Ovary (tissue), 9 donors: ENCODE measurements around the gene GPR78. TPM values are rescaled to one million over a fixed set of nuclear protein-coding genes. Genes with fewer than 3 reads are reported as not detected.

ENCODE experiments used
- DNase-seq, 5 donors: peaks; one replicate each; pipeline ENCODE4 v3.0.0-alpha.2; 2019 to 2020
- H3K27ac ChIP-seq, 2 donors: fragments of 200-600 bp; one replicate each; pipeline versions ENCODE4 v1.5.1 to v1.8.0; 2019 to 2022
- H3K27me3 ChIP-seq: fragments of 200-600 bp; one replicate; pipeline ENCODE4 v1.8.0; 2022
- H3K36me3 ChIP-seq: fragments of 200-600 bp; sonication (generic); one replicate; pipeline ENCODE4 v1.5.1; 2019
- H3K4me1 ChIP-seq: one replicate; pipeline ENCODE4 v1.8.1; 2013; ENCODE audit warnings: mild to moderate bottlenecking, moderate library complexity; ENCODE audit not compliant: insufficient read depth
- H3K4me3 ChIP-seq: fragments of 200-600 bp; sonication (generic); one replicate; pipeline ENCODE4 v1.5.1; 2017
- H3K9me3 ChIP-seq, 2 donors: fragments of 200-600 bp in 1 of 2; sonication (generic) in 1 of 2; one replicate each; pipeline versions ENCODE4 v1.5.1 to v1.8.1; 2013 to 2019; ENCODE audit warnings: mild to moderate bottlenecking in 1 of 2, moderate library complexity in 1 of 2
- EP300 ChIP-seq: sonication (generic); formaldehyde crosslinking; IDR thresholded peaks from one replicate; pipeline ENCODE4 v1.6.1; 2017; ENCODE audit warnings: antibody characterized with exemption
- POLR2A ChIP-seq: fragments of 450-650 bp; IDR thresholded peaks from one replicate; pipeline ENCODE4 v1.6.1; 2017; ENCODE audit warnings: antibody characterized with exemption, mild to moderate bottlenecking, moderate library complexity
- WGBS, 3 donors: extraction: QIAGEN DNeasy Blood & Tissue Kit in 1 of 3; methylation state at CpG; one replicate each; pipeline versions ENCODE4 v1.1.5 to v1.1.7; 2013 to 2017; 5-methylcytosine and 5-hydroxymethylcytosine counted together
- intact Hi-C, 4 donors: fragments of 100-400 bp; cut with DNase I; formaldehyde crosslinking; loops; one replicate each; pipeline versions ENCODE4 v1.11.0 to v1.15.1; 2022 to 2023
- polyA plus RNA-seq, 2 donors: library from polyadenylated mRNA; stranded (reverse); fragments of 200-250 nt in 1 of 2; fragments of 350-450 nt in 1 of 2; fragmentation: Illumina TruSeq in 1 of 2; extraction: RNeasy Lipid Tissue Mini Kit (QIAGEN cat#74804) in 1 of 2; gene quantifications; one replicate each; pipeline ENCODE4 v1.2.3, GENCODE V29; 2013 to 2014
- total RNA-seq, 7 donors: library from RNA; depleted of rRNA in 2 of 7; stranded (reverse); fragments of >200 nt in 2 of 7; fragmentation: NEBNext Ultra II Directional in 3 of 7; extraction: Animal tissue kit (Norgen Biotek cat#: 25700) in 3 of 7; gene quantifications; one replicate each; pipeline versions ENCODE4 v1.1.0 to v1.2.4, GENCODE V29; 2016 to 2023
- TF ChIP-seq, protein P1 (sequence below), 3 donors: fragments of 450-650 bp in 2 of 3; fragments of 200-600 bp in 1 of 3; IDR thresholded peaks; one replicate each; pipeline versions ENCODE4 v1.5.1 to v1.8.0; 2016 to 2022; ENCODE audit warnings: antibody characterized with exemption in 3 of 3, mild to moderate bottlenecking in 1 of 3
- donor health status: DM: no; HTN: no; CAD: no; lungs with moderate emphysema.
- donor health status: DM: no; HTN: no; CAD: no.
- donor health status: Bipolar disorder and iron deficiency.
- donor health status: DM: yes; HTN: yes; CAD: no.
- donor health status: DM: no; HTN: no; CAD: no.
- donor health status: DM: yes; HTN: yes; CAD: no.

Gene GPR78
- total and polyA plus RNA-seq, 9 donors = 1.0 to 14.7 (median 5.4) TPM

DNA sequence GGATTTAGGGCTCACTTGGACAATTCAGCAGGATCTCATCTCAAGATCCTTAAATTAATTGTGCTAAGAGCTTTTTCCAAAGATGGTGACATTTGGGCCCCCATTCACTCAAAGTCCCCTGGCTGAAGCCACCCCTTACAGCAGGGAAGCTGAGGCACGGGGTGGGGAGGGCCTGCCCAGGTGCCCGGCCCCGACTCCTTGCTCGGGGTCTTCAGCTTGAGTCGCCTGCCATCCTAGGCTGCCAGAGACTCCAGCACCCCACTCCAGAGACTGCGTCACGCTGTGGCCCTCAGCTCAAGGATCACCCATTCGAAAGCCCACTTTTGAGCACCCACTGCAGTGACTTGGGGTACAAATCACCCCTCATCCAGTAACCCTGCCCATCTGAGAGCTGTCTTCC lies 39.2 kb upstream of the GPR78 start:
- H3K27me3 ChIP-seq = no peaks in the 10 kb centered on the region
- 73 to 86% (median 82%) methylated on average over 8 of the region's 8 CpGs for WGBS, 3 donors
- no peak overlapping the region for H3K27ac ChIP-seq
- intact Hi-C loops = no loop called here
- H3K36me3 ChIP-seq = no peaks in the 10 kb centered on the region
- TF ChIP-seq EP300 (no peak), POLR2A (no peak)
- TF ChIP-seq, protein P1, sequence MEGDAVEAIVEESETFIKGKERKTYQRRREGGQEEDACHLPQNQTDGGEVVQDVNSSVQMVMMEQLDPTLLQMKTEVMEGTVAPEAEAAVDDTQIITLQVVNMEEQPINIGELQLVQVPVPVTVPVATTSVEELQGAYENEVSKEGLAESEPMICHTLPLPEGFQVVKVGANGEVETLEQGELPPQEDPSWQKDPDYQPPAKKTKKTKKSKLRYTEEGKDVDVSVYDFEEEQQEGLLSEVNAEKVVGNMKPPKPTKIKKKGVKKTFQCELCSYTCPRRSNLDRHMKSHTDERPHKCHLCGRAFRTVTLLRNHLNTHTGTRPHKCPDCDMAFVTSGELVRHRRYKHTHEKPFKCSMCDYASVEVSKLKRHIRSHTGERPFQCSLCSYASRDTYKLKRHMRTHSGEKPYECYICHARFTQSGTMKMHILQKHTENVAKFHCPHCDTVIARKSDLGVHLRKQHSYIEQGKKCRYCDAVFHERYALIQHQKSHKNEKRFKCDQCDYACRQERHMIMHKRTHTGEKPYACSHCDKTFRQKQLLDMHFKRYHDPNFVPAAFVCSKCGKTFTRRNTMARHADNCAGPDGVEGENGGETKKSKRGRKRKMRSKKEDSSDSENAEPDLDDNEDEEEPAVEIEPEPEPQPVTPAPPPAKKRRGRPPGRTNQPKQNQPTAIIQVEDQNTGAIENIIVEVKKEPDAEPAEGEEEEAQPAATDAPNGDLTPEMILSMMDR (IDR thresholded peaks at IDR 0.05) = no peak
- H3K9me3 ChIP-seq = no peaks in the 10 kb centered on the region
- H3K4me1 ChIP-seq = peaks cover 4% of the 10 kb centered on the region
- no peak overlapping the region for H3K4me3 ChIP-seq
- DNase-seq = peak in 2 of 5 donors; percentile 4 to 22

DNA sequence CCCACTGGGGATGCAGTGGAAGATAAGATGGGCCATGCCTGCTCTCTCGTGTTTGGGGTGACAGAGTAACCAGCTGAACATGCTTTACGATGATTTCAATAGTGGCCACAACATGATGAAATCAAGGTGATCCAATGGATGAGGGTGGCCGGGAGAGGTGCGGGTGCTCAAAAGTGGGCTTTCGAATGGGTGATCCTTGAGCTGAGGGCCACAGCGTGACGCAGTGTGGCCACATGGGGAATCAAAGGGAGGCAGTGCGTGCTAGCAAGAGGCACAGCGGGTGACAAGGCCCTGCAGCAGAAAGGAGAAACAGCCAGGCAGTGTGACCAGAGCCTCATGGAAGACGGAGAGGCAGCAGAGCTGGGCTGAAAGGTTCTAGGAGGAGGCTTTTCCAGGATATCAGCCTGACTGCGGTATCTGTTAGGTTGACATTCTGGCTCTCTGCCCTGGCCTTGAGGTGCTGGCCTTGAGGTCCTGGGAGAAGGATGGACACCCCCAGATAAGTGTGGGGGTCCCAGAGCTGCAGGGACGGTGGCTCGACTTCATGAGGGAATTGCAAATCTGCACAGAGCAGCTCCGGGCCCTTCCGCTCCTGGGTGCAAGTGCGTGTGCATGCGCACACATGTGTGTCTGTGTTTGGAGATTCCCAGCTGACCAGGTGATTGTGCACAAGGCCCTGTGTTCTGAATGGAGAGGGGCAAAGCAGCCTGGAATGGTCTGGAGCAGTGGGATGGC lies 38.0 kb upstream of the GPR78 start:
- Histone ChIP-seq H3K36me3 (no peaks in the 10 kb centered on the region), H3K27me3 (no peaks in the 10 kb centered on the region), H3K9me3 (no peaks in the 10 kb centered on the region), H3K4me3 (no peak overlapping the region), H3K27ac (no peak overlapping the region), H3K4me1 (peaks cover 3% of the 10 kb centered on the region)
- intact Hi-C loops = no loop called here
- no peak for TF ChIP-seq EP300
- TF ChIP-seq POLR2A = no peak
- TF ChIP-seq, protein P1 (IDR thresholded peaks at IDR 0.05) = no peak
- 76 to 91% (median 90%) methylated on average over 17 of the region's 17 CpGs for WGBS, 3 donors
- DNase-seq = peak in 2 of 5 donors; percentile 4 to 19

DNA sequence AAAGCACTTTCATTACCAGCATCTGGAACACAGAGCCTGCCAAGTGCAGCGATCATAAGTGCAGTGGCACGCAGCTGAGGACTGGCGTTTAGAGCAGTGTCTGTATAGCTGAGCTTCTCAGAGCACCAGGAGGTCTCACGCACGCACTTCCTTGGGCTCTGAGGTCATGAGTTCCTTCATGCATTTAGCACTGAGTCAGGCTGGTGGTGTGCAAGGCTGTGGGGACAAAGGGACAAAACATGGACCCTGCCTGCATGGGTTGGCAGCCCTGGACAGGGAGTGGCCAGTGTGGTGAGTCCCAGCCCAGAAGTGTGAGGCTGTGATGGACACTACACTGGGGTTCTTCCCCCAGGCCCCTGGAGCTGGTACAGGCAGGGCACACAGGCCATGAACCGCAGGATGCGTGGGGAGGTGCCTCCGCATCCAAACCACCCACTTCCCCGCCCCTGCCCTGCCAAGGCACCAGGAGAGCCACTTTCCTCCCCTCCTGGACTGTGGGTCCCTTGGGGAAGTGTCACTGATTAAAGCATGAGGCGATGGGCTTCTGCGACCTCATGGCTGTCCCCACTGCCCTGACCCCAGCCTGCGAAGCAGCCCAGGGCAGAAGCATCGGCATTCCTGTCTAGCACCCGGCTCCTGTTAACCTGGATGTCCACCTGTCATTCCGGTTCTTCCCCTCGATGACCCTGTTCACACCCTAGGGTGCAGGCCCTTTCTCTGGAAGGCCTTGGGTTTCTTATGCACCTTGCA lies 37.2 kb upstream of the GPR78 start:
- H3K27me3 ChIP-seq = no peaks in the 10 kb centered on the region
- no peaks in the 10 kb centered on the region for H3K36me3 ChIP-seq
- WGBS, 3 donors = 93% methylated on average over 13 to 16 of the region's 16 CpGs
- TF ChIP-seq, protein P1 (IDR thresholded peaks at IDR 0.05) = no peak
- no peak for TF ChIP-seq POLR2A
- TF ChIP-seq EP300 = no peak
- intact Hi-C loops = no loop called here
- H3K4me3 ChIP-seq = no peak overlapping the region
- peak in 2 of 5 donors; percentile 12 to 26 for DNase-seq
- no peak overlapping the region for H3K27ac ChIP-seq
- H3K9me3 ChIP-seq = no peaks in the 10 kb centered on the region
- no peaks in the 10 kb centered on the region for H3K4me1 ChIP-seq

DNA sequence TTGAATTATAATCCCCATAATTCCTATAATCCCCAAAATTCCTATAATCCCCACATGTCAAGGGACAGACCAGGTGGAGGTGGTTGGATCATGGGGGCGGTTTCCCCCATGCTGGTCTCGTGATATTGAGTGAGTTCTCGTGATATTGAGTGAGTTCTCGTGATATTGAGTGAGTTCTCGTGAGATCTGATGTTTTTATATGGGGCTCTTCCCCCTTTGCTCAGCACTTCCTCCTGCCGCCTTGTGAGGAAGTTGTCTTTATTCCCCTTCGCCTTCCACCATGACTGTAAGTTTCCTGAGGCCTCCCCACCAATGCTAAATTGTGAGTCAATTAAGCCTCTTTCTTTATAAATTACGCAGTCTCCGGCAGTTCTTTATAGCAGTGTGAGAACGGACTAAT lies 36.6 kb upstream of the GPR78 start:
- intact Hi-C loops = loop anchor here in 1 of 4 donors (2.0 kb wide), 1 partner anchor 19 kb away; no protein-coding TSS in a partner anchor

More for the DNA sequence above, 36.6 kb upstream of the GPR78 start:
- no peak for TF ChIP-seq EP300
- TF ChIP-seq POLR2A = no peak
- TF ChIP-seq, protein P1 (IDR thresholded peaks at IDR 0.05) = no peak
- no peaks in the 10 kb centered on the region for H3K9me3 ChIP-seq
- H3K27ac ChIP-seq = no peak overlapping the region
- DNase-seq = no peak
- no peak overlapping the region for H3K4me3 ChIP-seq
- no peaks in the 10 kb centered on the region for H3K4me1 ChIP-seq
- no peaks in the 10 kb centered on the region for H3K27me3 ChIP-seq
- WGBS, 3 donors = 95 to 97% (median 96%) methylated on average over 10 of the region's 10 CpGs
- H3K36me3 ChIP-seq = no peaks in the 10 kb centered on the region
